DMS53 (cell line): Measurements from ENCODE around the gene MARVELD2.

Source experiments
- DNase-seq: peaks from one replicate; lab custom pipeline; 2025; lab: John Stamatoyannopoulos, UW

The MARVELD2 gene

DNA sequence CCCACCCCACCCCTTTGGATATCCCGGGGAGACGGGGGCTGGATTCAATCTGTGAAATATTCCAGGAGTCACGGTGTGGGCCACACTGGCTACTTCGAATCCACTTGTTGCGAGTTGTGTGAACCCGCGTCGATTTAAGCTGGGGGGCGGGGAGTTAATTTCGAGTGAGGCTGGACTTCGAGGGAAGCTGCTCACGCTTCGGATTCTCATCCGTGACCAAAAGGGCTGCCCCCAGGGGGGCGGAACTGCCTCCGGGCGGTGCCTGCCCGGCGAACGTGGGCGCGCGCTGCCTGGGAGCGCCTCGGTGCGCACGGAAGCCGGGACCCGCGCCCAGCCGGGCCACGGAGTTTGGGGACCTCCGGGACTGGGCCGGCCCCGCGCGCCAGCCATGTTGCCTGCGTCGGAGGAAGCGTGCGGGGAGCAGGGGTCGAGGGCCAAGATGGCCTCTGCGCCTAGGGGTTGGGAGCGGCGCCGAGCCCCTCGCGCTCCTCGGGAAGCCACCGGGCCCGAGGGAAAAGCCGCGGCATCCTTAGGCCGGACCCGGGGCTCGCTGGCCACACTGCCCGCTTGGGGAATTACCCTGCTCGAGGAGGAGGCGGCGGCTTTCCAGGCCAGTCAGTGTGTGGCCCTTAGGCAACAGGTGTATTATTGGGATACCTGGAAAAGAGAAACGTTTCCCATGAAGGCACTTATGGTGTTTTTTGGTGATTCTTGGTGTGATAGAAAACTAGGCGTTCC, 78.6 kb downstream of the MARVELD2 start:
- peak; percentile 78 for DNase-seq
